ENCODE measurements around the gene DPH7.
"Not testable (repeated sequence)": the region's sequence is repeated elsewhere in the genome, so short reads cannot be mapped to it uniquely, and the experiment has no call there.

DPH7 gene

GRCh38 chr9:137606005-137606621 is 27.4 kb upstream of the DPH7 start:
- no peak for DNase-seq

GRCh38 chr9:137605121-137606004 is 26.6 kb upstream of the DPH7 start, which contains the start of gene ARRDC1:
Gene ARRDC1, plus strand, starts transcription at chr9:137605686. Its CDS starts 32 bp downstream, at chr9:137605718.
- DNase-seq, result no peak

GRCh38 chr9:137604345-137605086 is 25.8 kb upstream of the DPH7 start:
- DNase-seq, result peak; percentile 11

GRCh38 chr9:137603879-137604278 is 25.2 kb upstream of the DPH7 start:
- DNase-seq, result no peak

- no peak for DNase-seq
Observed at GRCh38 chr9:137602661-137603060, 23.9 kb upstream of the DPH7 start.

GRCh38 chr9:137598943-137599342 is 20.2 kb upstream of the DPH7 start:
- DNase-seq, result no peak

GRCh38 chr9:137596577-137596976 is 17.9 kb upstream of the DPH7 start:
- DNase-seq, result not testable (repeated sequence)

- DNase-seq, result no peak
Observed at GRCh38 chr9:137593176-137593575, 14.5 kb upstream of the DPH7 start.

- no peak for DNase-seq
Observed at GRCh38 chr9:137592767-137593166, 14.0 kb upstream of the DPH7 start.

GRCh38 chr9:137590469-137591383 is 12.0 kb upstream of the DPH7 start, which contains the start of gene ZMYND19:
Gene ZMYND19, minus strand, starts transcription at chr9:137590512. Its CDS starts 249 bp downstream, at chr9:137590263.
- DNase-seq, result peak; percentile 39

- no peak for DNase-seq
Observed at GRCh38 chr9:137590123-137590468, 11.4 kb upstream of the DPH7 start.

- no peak for DNase-seq
Observed at GRCh38 chr9:137589441-137590122, 10.9 kb upstream of the DPH7 start.

GRCh38 chr9:137588891-137589290 is 10.2 kb upstream of the DPH7 start:
- no peak for DNase-seq

GRCh38 chr9:137588311-137588710 is 9.6 kb upstream of the DPH7 start:
- DNase-seq, result no peak

GRCh38 chr9:137586854-137587253 is 8.1 kb upstream of the DPH7 start:
- no peak for DNase-seq

GRCh38 chr9:137583957-137584356 is 5.2 kb upstream of the DPH7 start:
- no peak for DNase-seq

GRCh38 chr9:137583347-137583746 is 4.6 kb upstream of the DPH7 start:
- DNase-seq, result no peak

- DNase-seq, result no peak
Observed at GRCh38 chr9:137582286-137582860, 3.6 kb upstream of the DPH7 start.

- DNase-seq, result no peak
Observed at GRCh38 chr9:137581361-137582285, 2.9 kb upstream of the DPH7 start.

- DNase-seq, result no peak
Observed at GRCh38 chr9:137580954-137581322, 2.2 kb upstream of the DPH7 start.

Measured in NCI-H1436 treated with DMSO at 0.1 percent for 48 hours (cell line).